Activated T-helper 17 cell treated with anti-CD3 and anti-CD28 coated beads, Interleukin-2, amount 50 U/mL, for 72 hours (primary cell): ENCODE measurements around the gene TBX15. TPM values are rescaled to one million over a fixed set of nuclear protein-coding genes. Genes with fewer than 3 reads are reported as not detected.
"Not testable (repeated sequence)": the region's sequence is repeated elsewhere in the genome, so short reads cannot be mapped to it uniquely, and the experiment has no call there.

Source experiments
- ATAC-seq: fragments of 150-1000 bp; cut with Tn5 transposase; replicated peaks from 2 replicates; pipeline ENCODE4 v1.10.0; 2021; ENCODE audit warnings: mild to moderate bottlenecking, moderate library complexity
- H3K27ac Mint-ChIP-seq: one replicate; pipeline ENCODE4 v1.8.0; 2022; ENCODE audit warnings: mixed read lengths
- H3K27me3 Mint-ChIP-seq: one replicate; pipeline ENCODE4 v1.8.0; 2022; ENCODE audit warnings: mixed read lengths
- H3K36me3 Mint-ChIP-seq: one replicate; pipeline ENCODE4 v1.8.0; 2022; ENCODE audit warnings: low read depth, mild to moderate bottlenecking, mixed read lengths
- H3K4me1 Mint-ChIP-seq: one replicate; pipeline ENCODE4 v1.8.0; 2022; ENCODE audit warnings: mixed read lengths
- H3K4me3 Mint-ChIP-seq: one replicate; pipeline ENCODE4 v1.8.0; 2022; ENCODE audit warnings: mild to moderate bottlenecking, mixed read lengths
- H3K9me3 Mint-ChIP-seq: one replicate; pipeline ENCODE4 v1.8.0; 2022; ENCODE audit warnings: mixed read lengths
- total RNA-seq, 2 donors: library from RNA; stranded (reverse); gene quantifications; one replicate each; pipeline ENCODE4 v1.2.3, GENCODE V29; 2022

Gene TBX15
- total RNA-seq, 2 donors from 2014 or later: not detected

- Mint-ChIP-seq H3K4me1 (no peaks in the 10 kb centered on the region), H3K36me3 (no peaks in the 10 kb centered on the region), H3K4me3 (no peak overlapping the region), H3K9me3 (peaks cover 3% of the 10 kb centered on the region), H3K27ac (no peak overlapping the region), H3K27me3 (peaks cover 16% of the 10 kb centered on the region)
- no peak for ATAC-seq
Measured at GRCh38 chr1:118963138-118963455, 25.0 kb downstream of the TBX15 start.

GRCh38 chr1:118961156-118961555 lies 27.0 kb downstream of the TBX15 start:
- H3K36me3 Mint-ChIP-seq: no peaks in the 10 kb centered on the region
- no peak overlapping the region for H3K27ac Mint-ChIP-seq
- H3K4me3 Mint-ChIP-seq: no peak overlapping the region

GRCh38 chr1:118960567-118961136 lies 27.5 kb downstream of the TBX15 start:
- Mint-ChIP-seq H3K9me3 (peaks cover 3% of the 10 kb centered on the region), H3K4me3 (no peak overlapping the region), H3K27ac (no peak overlapping the region), H3K4me1 (no peaks in the 10 kb centered on the region), H3K36me3 (no peaks in the 10 kb centered on the region), H3K27me3 (peaks cover 9% of the 10 kb centered on the region)
- ATAC-seq: no peak

More at GRCh38 chr1:118961156-118961555, 27.0 kb downstream of the TBX15 start:
- Mint-ChIP-seq H3K4me1 (no peaks in the 10 kb centered on the region), H3K27me3 (peaks cover 9% of the 10 kb centered on the region), H3K9me3 (peaks cover 3% of the 10 kb centered on the region)
- ATAC-seq: no peak

- peaks cover 3% of the 10 kb centered on the region for H3K9me3 Mint-ChIP-seq
- no peak overlapping the region for H3K27ac Mint-ChIP-seq
- H3K4me3 Mint-ChIP-seq: no peak overlapping the region
- no peaks in the 10 kb centered on the region for H3K4me1 Mint-ChIP-seq
- no peaks in the 10 kb centered on the region for H3K36me3 Mint-ChIP-seq
- ATAC-seq: no peak
- H3K27me3 Mint-ChIP-seq: peaks cover 9% of the 10 kb centered on the region
Measured at GRCh38 chr1:118960026-118960561, 28.0 kb downstream of the TBX15 start.

- Mint-ChIP-seq H3K9me3 (peaks cover 3% of the 10 kb centered on the region), H3K4me1 (no peaks in the 10 kb centered on the region), H3K36me3 (no peaks in the 10 kb centered on the region), H3K27me3 (peaks cover 9% of the 10 kb centered on the region), H3K4me3 (no peak overlapping the region), H3K27ac (no peak overlapping the region)
- ATAC-seq: no peak
Measured at GRCh38 chr1:118958937-118959631, 29.1 kb downstream of the TBX15 start.

GRCh38 chr1:118958140-118958539 lies 30.0 kb downstream of the TBX15 start:
- Mint-ChIP-seq H3K9me3 (peaks cover under 1% of the 10 kb centered on the region), H3K4me3 (no peak overlapping the region), H3K36me3 (no peaks in the 10 kb centered on the region), H3K27me3 (peaks cover 7% of the 10 kb centered on the region), H3K4me1 (no peaks in the 10 kb centered on the region), H3K27ac (no peak overlapping the region)
- ATAC-seq: no peak

- not testable (repeated sequence) for H3K4me1 Mint-ChIP-seq, H3K27ac Mint-ChIP-seq, H3K27me3 Mint-ChIP-seq, H3K36me3 Mint-ChIP-seq, H3K4me3 Mint-ChIP-seq, H3K9me3 Mint-ChIP-seq, ATAC-seq
Measured at GRCh38 chr1:118957579-118957978, 30.6 kb downstream of the TBX15 start.

GRCh38 chr1:118954301-118954905 lies 33.7 kb downstream of the TBX15 start:
- Mint-ChIP-seq H3K4me1 (no peaks in the 10 kb centered on the region), H3K27ac (no peak overlapping the region), H3K36me3 (no peaks in the 10 kb centered on the region), H3K9me3 (no peaks in the 10 kb centered on the region), H3K27me3 (peaks cover 3% of the 10 kb centered on the region), H3K4me3 (no peak overlapping the region)
- ATAC-seq: no peak

GRCh38 chr1:118951270-118951936 lies 36.7 kb downstream of the TBX15 start:
- no peaks in the 10 kb centered on the region for H3K9me3 Mint-ChIP-seq
- no peaks in the 10 kb centered on the region for H3K36me3 Mint-ChIP-seq
- no peak overlapping the region for H3K4me3 Mint-ChIP-seq
- H3K27ac Mint-ChIP-seq: no peak overlapping the region
- H3K4me1 Mint-ChIP-seq: no peaks in the 10 kb centered on the region
- peaks cover 5% of the 10 kb centered on the region for H3K27me3 Mint-ChIP-seq
- no peak for ATAC-seq

GRCh38 chr1:118949315-118949714 lies 38.8 kb downstream of the TBX15 start:
- no peak overlapping the region for H3K4me3 Mint-ChIP-seq
- peaks cover 5% of the 10 kb centered on the region for H3K27me3 Mint-ChIP-seq
- ATAC-seq: no peak
- H3K9me3 Mint-ChIP-seq: peaks cover 4% of the 10 kb centered on the region
- no peaks in the 10 kb centered on the region for H3K4me1 Mint-ChIP-seq
- H3K36me3 Mint-ChIP-seq: no peaks in the 10 kb centered on the region
- H3K27ac Mint-ChIP-seq: no peak overlapping the region

GRCh38 chr1:118948846-118949245 lies 39.3 kb downstream of the TBX15 start:
- H3K36me3 Mint-ChIP-seq: no peaks in the 10 kb centered on the region
- H3K27me3 Mint-ChIP-seq: peaks cover 5% of the 10 kb centered on the region
- H3K4me3 Mint-ChIP-seq: no peak overlapping the region
- H3K27ac Mint-ChIP-seq: no peak overlapping the region
- no peak for ATAC-seq
- H3K9me3 Mint-ChIP-seq: peaks cover 4% of the 10 kb centered on the region
- H3K4me1 Mint-ChIP-seq: no peaks in the 10 kb centered on the region

GRCh38 chr1:118948351-118948750 lies 39.8 kb downstream of the TBX15 start:
- Mint-ChIP-seq H3K4me1 (no peaks in the 10 kb centered on the region), H3K9me3 (peaks cover 4% of the 10 kb centered on the region), H3K36me3 (no peaks in the 10 kb centered on the region), H3K27ac (no peak overlapping the region), H3K4me3 (no peak overlapping the region), H3K27me3 (peaks cover 6% of the 10 kb centered on the region)
- no peak for ATAC-seq

- no peaks in the 10 kb centered on the region for H3K36me3 Mint-ChIP-seq
- H3K27me3 Mint-ChIP-seq: peaks cover 8% of the 10 kb centered on the region
- H3K4me1 Mint-ChIP-seq: no peaks in the 10 kb centered on the region
- peaks cover 4% of the 10 kb centered on the region for H3K9me3 Mint-ChIP-seq
- ATAC-seq: no peak
- H3K4me3 Mint-ChIP-seq: no peak overlapping the region
- no peak overlapping the region for H3K27ac Mint-ChIP-seq
Measured at GRCh38 chr1:118947790-118948189, 40.4 kb downstream of the TBX15 start.

GRCh38 chr1:118947003-118947765 lies 41.0 kb downstream of the TBX15 start:
- Mint-ChIP-seq H3K9me3 (peaks cover 4% of the 10 kb centered on the region), H3K4me3 (no peak overlapping the region), H3K27me3 (peaks cover 8% of the 10 kb centered on the region), H3K4me1 (no peaks in the 10 kb centered on the region), H3K36me3 (no peaks in the 10 kb centered on the region), H3K27ac (no peak overlapping the region)
- no peak for ATAC-seq
